Ecto neural progenitor cell (in vitro differentiated cells): ENCODE results near the gene TPPP.
"Not testable (repeated sequence)": the region's sequence is repeated elsewhere in the genome, so short reads cannot be mapped to it uniquely, and the experiment has no call there.

Experiments
- DNase-seq: peaks from one replicate; pipeline ENCODE4 v3.0.0-alpha.2; 2018; ENCODE audit warnings: low spot score

Gene TPPP

GRCh38 chr5:694042-694431 lies 885 bp upstream of the TPPP start:
- peak; percentile 49 for DNase-seq

- peak; percentile 46 for DNase-seq
These were observed 567 bp downstream of the TPPP start for GRCh38 chr5:692529-693041.

- DNase-seq, result peak; percentile 22
These were observed 1.2 kb downstream of the TPPP start for GRCh38 chr5:691817-692528.

- not testable (repeated sequence) for DNase-seq
These were observed 2.1 kb downstream of the TPPP start for GRCh38 chr5:691049-691448.

- DNase-seq, result not testable (repeated sequence)
These were observed 2.9 kb downstream of the TPPP start for GRCh38 chr5:690293-690692.

- DNase-seq, result peak; percentile 38
These were observed 4.7 kb downstream of the TPPP start for GRCh38 chr5:688348-689010.

- peak; percentile 30 for DNase-seq
These were observed 6.2 kb downstream of the TPPP start for GRCh38 chr5:686936-687335.

- not testable (repeated sequence) for DNase-seq
These were observed 7.0 kb downstream of the TPPP start for GRCh38 chr5:686172-686523.

- DNase-seq, result peak; percentile 43
These were observed 7.6 kb downstream of the TPPP start for GRCh38 chr5:685262-686171.

- DNase-seq, result peak; percentile 39
These were observed 8.4 kb downstream of the TPPP start for GRCh38 chr5:684751-685216.

- peak; percentile 46 for DNase-seq
These were observed 9.3 kb downstream of the TPPP start for GRCh38 chr5:683551-684481.

GRCh38 chr5:682651-683358 lies 10.3 kb downstream of the TPPP start:
- peak; percentile 28 for DNase-seq

GRCh38 chr5:682216-682615 lies 10.9 kb downstream of the TPPP start:
- peak; percentile 34 for DNase-seq

GRCh38 chr5:681317-682191 lies 11.6 kb downstream of the TPPP start:
- DNase-seq, result peak; percentile 43

- DNase-seq, result not testable (repeated sequence)
These were observed 12.3 kb downstream of the TPPP start for GRCh38 chr5:680836-681235.

GRCh38 chr5:680118-680795 lies 12.9 kb downstream of the TPPP start:
- DNase-seq, result not testable (repeated sequence)

- peak; percentile 39 for DNase-seq
These were observed 13.8 kb downstream of the TPPP start for GRCh38 chr5:679166-679895.

GRCh38 chr5:678521-678920 lies 14.6 kb downstream of the TPPP start:
- peak; percentile 39 for DNase-seq
